Epithelial cell of esophagus (primary cell): ENCODE results near the gene PSMD1.
A peak's percentile ranks its signal among the peaks of the same experiment; 100 is the strongest.

Experiments
- DNase-seq: peaks from one replicate; pipeline ENCODE4 v3.0.0; 2010; ENCODE audit warnings: low read depth
- H3K4me3 ChIP-seq: 2 replicates; pipeline ENCODE4 v1.5.1; 2011; ENCODE audit warnings: mild to moderate bottlenecking, low read length, control low read depth
- CTCF ChIP-seq: IDR thresholded peaks from 2 replicates; pipeline ENCODE4 v1.5.1; 2011; ENCODE audit warnings: low read depth, mild to moderate bottlenecking, low read length, control low read depth, inconsistent platforms; ENCODE audit not compliant: insufficient read depth; ENCODE audit errors: missing control alignments

Gene PSMD1

GRCh38 chr2:231197706-231198290 is 141.1 kb downstream of the PSMD1 start:
- DNase-seq = no peak
- peak overlapping the region; percentile 94 for H3K4me3 ChIP-seq

GRCh38 chr2:231198291-231199173 is 141.9 kb downstream of the PSMD1 start, which contains the start of gene ARMC9:
TSS of gene ARMC9 (plus strand) at chr2:231198631. CDS start at chr2:231206239, 7,608 bp downstream.
- peak; percentile 78 for DNase-seq
- no peak for TF ChIP-seq CTCF
- peak within 1 kb of the TSS; percentile 94 for H3K4me3 ChIP-seq

More at GRCh38 chr2:231197706-231198290, 141.1 kb downstream of the PSMD1 start:
- TF ChIP-seq CTCF = no peak

GRCh38 chr2:231199219-231199618 is 142.6 kb downstream of the PSMD1 start:
- no peak for TF ChIP-seq CTCF
- H3K4me3 ChIP-seq = peak overlapping the region; percentile 94
- peak; percentile 59 for DNase-seq

GRCh38 chr2:231200805-231201474 is 144.3 kb downstream of the PSMD1 start:
- H3K4me3 ChIP-seq = no peak overlapping the region
- TF ChIP-seq CTCF = no peak

GRCh38 chr2:231201475-231201814 is 144.8 kb downstream of the PSMD1 start:
- no peak for DNase-seq
- TF ChIP-seq CTCF = no peak
- no peak overlapping the region for H3K4me3 ChIP-seq

More at GRCh38 chr2:231200805-231201474, 144.3 kb downstream of the PSMD1 start:
- peak; percentile 70 for DNase-seq

GRCh38 chr2:231203087-231203486 is 146.4 kb downstream of the PSMD1 start:
- H3K4me3 ChIP-seq = no peak overlapping the region
- TF ChIP-seq CTCF = no peak
- DNase-seq = no peak
